Natural killer cell (primary cell): ENCODE measurements around the gene CERKL. TPM values are rescaled to one million over a fixed set of nuclear protein-coding genes. Genes with fewer than 3 reads are reported as not detected.
A peak's percentile ranks its signal among the peaks of the same experiment; 100 is the strongest.

Experiments used
- ATAC-seq, 3 donors: fragments of 150-1000 bp in 2 of 3; fragments of 200-7000 bp in 1 of 3; cut with Tn5 transposase; 1 replicate in 1 of 3; 2 replicates in 2 of 3; pipeline ENCODE4 v1.10.0; 2021; ENCODE audit warnings: mild to moderate bottlenecking in 2 of 3, moderate library complexity in 2 of 3
- DNase-seq, 2 donors: peaks; one replicate each; pipeline versions ENCODE4 v3.0.0 to v3.0.0-alpha.2; 2013 to 2021; ENCODE audit warnings: mixed read lengths in 1 of 2
- H3K27ac ChIP-seq: one replicate; pipeline ENCODE4 v1.5.1; 2013; ENCODE audit warnings: mild to moderate bottlenecking, low read length
- H3K27me3 ChIP-seq: one replicate; pipeline ENCODE4 v1.6.1; 2013; ENCODE audit warnings: low read length; ENCODE audit not compliant: control insufficient read depth, insufficient read depth
- H3K36me3 ChIP-seq: one replicate; pipeline ENCODE4 v1.6.1; 2013; ENCODE audit warnings: low read length; ENCODE audit not compliant: control insufficient read depth, insufficient read depth
- H3K4me1 ChIP-seq: one replicate; pipeline ENCODE4 v1.6.1; 2013; ENCODE audit warnings: low read length; ENCODE audit not compliant: control insufficient read depth, insufficient read depth
- H3K4me3 ChIP-seq: one replicate; pipeline ENCODE4 v1.5.1; 2013; ENCODE audit warnings: low read length
- H3K9me3 ChIP-seq: one replicate; pipeline ENCODE4 v1.6.1; 2013; ENCODE audit warnings: low read length; ENCODE audit not compliant: control insufficient read depth, insufficient read depth
- H3K27ac Mint-ChIP-seq, 2 donors: one replicate each; pipeline ENCODE4 v1.8.0; 2022; ENCODE audit warnings: mild to moderate bottlenecking in 2 of 2, mixed read lengths in 2 of 2, moderate library complexity in 1 of 2
- H3K27me3 Mint-ChIP-seq, 2 donors: one replicate each; pipeline ENCODE4 v1.8.0; 2022; ENCODE audit warnings: low read depth in 2 of 2, mixed read lengths in 2 of 2
- H3K36me3 Mint-ChIP-seq: one replicate; pipeline ENCODE4 v1.8.0; 2022; ENCODE audit warnings: mixed read lengths
- H3K4me1 Mint-ChIP-seq, 2 donors: one replicate each; pipeline ENCODE4 v1.8.0; 2022; ENCODE audit warnings: mixed read lengths in 2 of 2
- H3K4me3 Mint-ChIP-seq: one replicate; pipeline ENCODE4 v1.8.0; 2022; ENCODE audit warnings: mild to moderate bottlenecking, moderate library complexity, mixed read lengths
- H3K9me3 Mint-ChIP-seq, 2 donors: one replicate each; pipeline ENCODE4 v1.8.0; 2022; ENCODE audit warnings: mixed read lengths in 2 of 2
- CTCF ChIP-seq: fragments of 200-600 bp; IDR thresholded peaks from one replicate; pipeline ENCODE4 v1.8.0; 2022; ENCODE audit warnings: antibody characterized with exemption
- WGBS: methylation state at CpG from one replicate; pipeline ENCODE4 v1.1.7; 2013; ENCODE audit warnings: missing lambda C conversion rate; ENCODE audit not compliant: insufficient coverage; 5-methylcytosine and 5-hydroxymethylcytosine counted together
- intact Hi-C: fragments of 100-400 bp; cut with micrococcal nuclease; formaldehyde crosslinking; loops from one replicate; pipeline ENCODE4 v1.14.2; 2022
- total RNA-seq, 4 donors: library from RNA; stranded (reverse); fragments of 120-200 nt in 1 of 4; gene quantifications; one replicate each; pipeline versions ENCODE4 v1.2.3 to v1.2.4, GENCODE V29; 2013 to 2022

Gene CERKL
- total RNA-seq, 3 donors from 2014 or later (not counting 1 experiment from before 2014, with no cell fraction given), result not detected

GRCh38 chr2:181660181-181660580 lies 3.3 kb upstream of the CERKL start:
- intact Hi-C loops, result no loop called here
- WGBS, result 79% methylated on average over 3 of the region's 3 CpGs

GRCh38 chr2:181658444-181658843 lies 1.5 kb upstream of the CERKL start:
- no peak for TF ChIP-seq CTCF
- Mint-ChIP-seq H3K27me3 (peaks cover 35 to 41% of the 10 kb centered on the region in 2 donors), H3K27ac (no peak overlapping the region), H3K4me3 (peak overlapping the region; percentile 11), H3K4me1 (peaks cover 6 to 13% of the 10 kb centered on the region in 2 donors), H3K9me3 (no peaks in the 10 kb centered on the region), H3K36me3 (no peaks in the 10 kb centered on the region)
- no peak for ATAC-seq
- WGBS, result 89% methylated on average over 4 of the region's 4 CpGs
- intact Hi-C loops, result no loop called here
- no peak overlapping the region for H3K27ac ChIP-seq
- peaks cover 10% of the 10 kb centered on the region for H3K4me1 ChIP-seq
- peaks cover 11% of the 10 kb centered on the region for H3K27me3 ChIP-seq
- DNase-seq, result no peak
- H3K36me3 ChIP-seq, result no peaks in the 10 kb centered on the region
- H3K9me3 ChIP-seq, result no peaks in the 10 kb centered on the region
- no peak overlapping the region for H3K4me3 ChIP-seq

More at GRCh38 chr2:181660181-181660580, 3.3 kb upstream of the CERKL start:
- Histone ChIP-seq H3K27ac (no peak overlapping the region), H3K9me3 (no peaks in the 10 kb centered on the region), H3K4me3 (no peak overlapping the region), H3K27me3 (peaks cover 11% of the 10 kb centered on the region), H3K36me3 (no peaks in the 10 kb centered on the region), H3K4me1 (peaks cover 10% of the 10 kb centered on the region)
- no peaks in the 10 kb centered on the region for H3K9me3 Mint-ChIP-seq
- H3K4me3 Mint-ChIP-seq, result no peak overlapping the region
- no peak overlapping the region for H3K27ac Mint-ChIP-seq
- ATAC-seq, result no peak
- no peak for TF ChIP-seq CTCF
- DNase-seq, result no peak
- H3K27me3 Mint-ChIP-seq, result peaks cover 33 to 38% of the 10 kb centered on the region in 2 donors
- H3K4me1 Mint-ChIP-seq, result peaks cover 6 to 13% of the 10 kb centered on the region in 2 donors
- H3K36me3 Mint-ChIP-seq, result no peaks in the 10 kb centered on the region

GRCh38 chr2:181657379-181657778 lies 474 bp upstream of the CERKL start:
- no peak overlapping the region for H3K27ac Mint-ChIP-seq
- Histone ChIP-seq H3K4me3 (no peak overlapping the region), H3K4me1 (peaks cover 10% of the 10 kb centered on the region), H3K9me3 (no peaks in the 10 kb centered on the region), H3K27me3 (peaks cover 11% of the 10 kb centered on the region), H3K27ac (no peak overlapping the region), H3K36me3 (no peaks in the 10 kb centered on the region)
- intact Hi-C loops, result no loop called here
- no peak for DNase-seq
- H3K4me3 Mint-ChIP-seq, result peak overlapping the region; percentile 83
- no peak for TF ChIP-seq CTCF
- peaks cover 39 to 49% of the 10 kb centered on the region in 2 donors for H3K27me3 Mint-ChIP-seq
- no peaks in the 10 kb centered on the region for H3K9me3 Mint-ChIP-seq
- 90% methylated on average over 4 of the region's 4 CpGs for WGBS
- H3K36me3 Mint-ChIP-seq, result no peaks in the 10 kb centered on the region
- ATAC-seq, result no peak
- peaks cover 6 to 13% of the 10 kb centered on the region in 2 donors for H3K4me1 Mint-ChIP-seq

- H3K27ac ChIP-seq, result no peak overlapping the region
Measured at GRCh38 chr2:181655519-181655918, 1.4 kb downstream of the CERKL start.

More at GRCh38 chr2:181655519-181655918, 1.4 kb downstream of the CERKL start:
- DNase-seq (no peak), ATAC-seq (no peak)
- Histone ChIP-seq H3K27me3 (peaks cover 13% of the 10 kb centered on the region), H3K4me3 (no peak overlapping the region), H3K9me3 (no peaks in the 10 kb centered on the region), H3K36me3 (no peaks in the 10 kb centered on the region), H3K4me1 (peaks cover 10% of the 10 kb centered on the region)
- 100% methylated on average over 4 of the region's 7 CpGs for WGBS
- Mint-ChIP-seq H3K27ac (no peak overlapping the region), H3K36me3 (no peaks in the 10 kb centered on the region), H3K27me3 (peaks cover 42 to 63% of the 10 kb centered on the region in 2 donors), H3K4me1 (peaks cover 6 to 13% of the 10 kb centered on the region in 2 donors), H3K4me3 (peak overlapping the region; percentile 5), H3K9me3 (no peaks in the 10 kb centered on the region)
- TF ChIP-seq CTCF, result no peak
- intact Hi-C loops, result no loop called here
